ENCODE data around the gene KLHL29. TPM values are rescaled to one million over a fixed set of nuclear protein-coding genes. Genes with fewer than 3 reads are reported as not detected.

The KLHL29 gene
- total and polyA plus RNA-seq, 4 experiments from 2014 or later: 0.24 to 2.4 (median 1.9) TPM; not detected in 1

- Histone ChIP-seq H3K27ac (ENCODE audit: low read depth, low read length) (no peak overlapping the region), H3K36me3 (ENCODE audit: insufficient read depth, low read length) (no peaks in the 10 kb centered on the region), H3K4me1 (ENCODE audit: insufficient read depth, low read length) (no peaks in the 10 kb centered on the region), H3K27me3 (ENCODE audit: insufficient read depth, low read length) (no peaks in the 10 kb centered on the region), H3K9me3 (ENCODE audit: control insufficient read depth in 1 of 2, low read length in 2 of 2) (no peaks in the 10 kb centered on the region), H3K4me3 (ENCODE audit: low read length in 2 of 2) (no peak overlapping the region)
- POLR2A ChIA-PET (ENCODE audit: partially characterized antibody): no interaction called here
- DNase-seq: no peak
- peaks cover 1 to 3% of the 10 kb centered on the region in 2 donors for H3K27me3 Mint-ChIP-seq
- no peaks in the 10 kb centered on the region for H3K36me3 Mint-ChIP-seq
- H3K4me1 Mint-ChIP-seq: peaks cover 0 to 2% (median 0%) of the 10 kb centered on the region in 4 donors
- intact Hi-C loops (cut with micrococcal nuclease): no loop called here
- CTCF ChIA-PET (ENCODE audit: partially characterized antibody): no interaction called here
- no peaks in the 10 kb centered on the region for H3K9me3 Mint-ChIP-seq
- no peak overlapping the region for H3K27ac Mint-ChIP-seq
- no peak overlapping the region for H3K4me3 Mint-ChIP-seq
These were observed 271.1 kb downstream of the KLHL29 start for GRCh38 chr2:23655934-23656596.

GRCh38 chr2:23656597-23656973 is 271.6 kb downstream of the KLHL29 start:
- Mint-ChIP-seq H3K27me3 (peaks cover 1 to 3% of the 10 kb centered on the region in 2 donors), H3K4me1 (peaks cover 0 to 2% (median 0%) of the 10 kb centered on the region in 4 donors)

GRCh38 chr2:23657371-23657770 is 272.4 kb downstream of the KLHL29 start:
- no peak overlapping the region for H3K4me3 ChIP-seq (ENCODE audit: low read length in 2 of 2)
- intact Hi-C loops (cut with micrococcal nuclease): no loop called here
- Mint-ChIP-seq H3K4me1 (peaks cover 0 to 3% (median 0%) of the 10 kb centered on the region in 4 donors), H3K4me3 (no peak overlapping the region), H3K9me3 (no peaks in the 10 kb centered on the region), H3K27me3 (peaks cover 5 to 7% of the 10 kb centered on the region in 2 donors), H3K36me3 (no peaks in the 10 kb centered on the region), H3K27ac (no peak overlapping the region)
- H3K27me3 ChIP-seq (ENCODE audit: insufficient read depth, low read length): no peaks in the 10 kb centered on the region
- H3K4me1 ChIP-seq (ENCODE audit: insufficient read depth, low read length): no peaks in the 10 kb centered on the region
- H3K36me3 ChIP-seq (ENCODE audit: insufficient read depth, low read length): no peaks in the 10 kb centered on the region
- CTCF ChIA-PET (ENCODE audit: partially characterized antibody): no interaction called here
- no peaks in the 10 kb centered on the region for H3K9me3 ChIP-seq (ENCODE audit: control insufficient read depth in 1 of 2, low read length in 2 of 2)
- POLR2A ChIA-PET (ENCODE audit: partially characterized antibody): no interaction called here
- no peak for DNase-seq
- no peak overlapping the region for H3K27ac ChIP-seq (ENCODE audit: low read depth, low read length)

More at GRCh38 chr2:23656597-23656973, 271.6 kb downstream of the KLHL29 start:
- no peaks in the 10 kb centered on the region for H3K36me3 ChIP-seq (ENCODE audit: insufficient read depth, low read length)
- ChIA-PET CTCF (ENCODE audit: partially characterized antibody) (no interaction called here), POLR2A (ENCODE audit: partially characterized antibody) (no interaction called here)
- Mint-ChIP-seq H3K9me3 (no peaks in the 10 kb centered on the region), H3K27ac (no peak overlapping the region), H3K4me3 (no peak overlapping the region), H3K36me3 (no peaks in the 10 kb centered on the region)
- no peaks in the 10 kb centered on the region for H3K27me3 ChIP-seq (ENCODE audit: insufficient read depth, low read length)
- H3K9me3 ChIP-seq (ENCODE audit: control insufficient read depth in 1 of 2, low read length in 2 of 2): no peaks in the 10 kb centered on the region
- intact Hi-C loops (cut with micrococcal nuclease): no loop called here
- H3K4me3 ChIP-seq (ENCODE audit: low read length in 2 of 2): no peak overlapping the region
- H3K4me1 ChIP-seq (ENCODE audit: insufficient read depth, low read length): no peaks in the 10 kb centered on the region
- H3K27ac ChIP-seq (ENCODE audit: low read depth, low read length): no peak overlapping the region
- no peak for DNase-seq

- POLR2A ChIA-PET (ENCODE audit: partially characterized antibody): no interaction called here
These were observed 273.0 kb downstream of the KLHL29 start for GRCh38 chr2:23657934-23658333.

GRCh38 chr2:23658466-23658942 is 273.5 kb downstream of the KLHL29 start:
- Histone ChIP-seq H3K27ac (ENCODE audit: low read depth, low read length) (no peak overlapping the region), H3K36me3 (ENCODE audit: insufficient read depth, low read length) (no peaks in the 10 kb centered on the region), H3K27me3 (ENCODE audit: insufficient read depth, low read length) (no peaks in the 10 kb centered on the region), H3K4me1 (ENCODE audit: insufficient read depth, low read length) (no peaks in the 10 kb centered on the region), H3K9me3 (ENCODE audit: control insufficient read depth in 1 of 2, low read length in 2 of 2) (no peaks in the 10 kb centered on the region), H3K4me3 (ENCODE audit: low read length in 2 of 2) (no peak overlapping the region)
- Mint-ChIP-seq H3K27me3 (peaks cover 5 to 7% of the 10 kb centered on the region in 2 donors), H3K27ac (no peak overlapping the region), H3K9me3 (no peaks in the 10 kb centered on the region), H3K4me3 (no peak overlapping the region), H3K36me3 (no peaks in the 10 kb centered on the region), H3K4me1 (peaks cover 0 to 5% (median 0%) of the 10 kb centered on the region in 4 donors)
- ChIA-PET CTCF (ENCODE audit: partially characterized antibody) (no interaction called here), POLR2A (ENCODE audit: partially characterized antibody) (no interaction called here)
- no peak for DNase-seq
- intact Hi-C loops (cut with micrococcal nuclease): no loop called here

More at GRCh38 chr2:23657934-23658333, 273.0 kb downstream of the KLHL29 start:
- Mint-ChIP-seq H3K27ac (no peak overlapping the region), H3K27me3 (peaks cover 5 to 7% of the 10 kb centered on the region in 2 donors), H3K4me1 (peaks cover 0 to 3% (median 0%) of the 10 kb centered on the region in 4 donors), H3K9me3 (no peaks in the 10 kb centered on the region), H3K36me3 (no peaks in the 10 kb centered on the region), H3K4me3 (no peak overlapping the region)
- H3K4me3 ChIP-seq (ENCODE audit: low read length in 2 of 2): no peak overlapping the region
- CTCF ChIA-PET (ENCODE audit: partially characterized antibody): no interaction called here
- intact Hi-C loops (cut with micrococcal nuclease): no loop called here
- DNase-seq: no peak
- H3K9me3 ChIP-seq (ENCODE audit: control insufficient read depth in 1 of 2, low read length in 2 of 2): no peaks in the 10 kb centered on the region
- H3K36me3 ChIP-seq (ENCODE audit: insufficient read depth, low read length): no peaks in the 10 kb centered on the region
- no peaks in the 10 kb centered on the region for H3K27me3 ChIP-seq (ENCODE audit: insufficient read depth, low read length)
- no peak overlapping the region for H3K27ac ChIP-seq (ENCODE audit: low read depth, low read length)
- H3K4me1 ChIP-seq (ENCODE audit: insufficient read depth, low read length): no peaks in the 10 kb centered on the region

GRCh38 chr2:23659328-23659727 is 274.3 kb downstream of the KLHL29 start:
- no peak for DNase-seq
- CTCF ChIA-PET (ENCODE audit: partially characterized antibody): no interaction called here
- POLR2A ChIA-PET (ENCODE audit: partially characterized antibody): no interaction called here
- Mint-ChIP-seq H3K4me3 (no peak overlapping the region), H3K27me3 (peaks cover 6 to 7% of the 10 kb centered on the region in 2 donors), H3K9me3 (no peaks in the 10 kb centered on the region), H3K27ac (no peak overlapping the region), H3K36me3 (no peaks in the 10 kb centered on the region), H3K4me1 (peaks cover 0 to 5% (median 0%) of the 10 kb centered on the region in 4 donors)
- H3K27ac ChIP-seq (ENCODE audit: low read depth, low read length): no peak overlapping the region
- H3K9me3 ChIP-seq (ENCODE audit: control insufficient read depth in 1 of 2, low read length in 2 of 2): no peaks in the 10 kb centered on the region
- no peak overlapping the region for H3K4me3 ChIP-seq (ENCODE audit: low read length in 2 of 2)
- H3K36me3 ChIP-seq (ENCODE audit: insufficient read depth, low read length): no peaks in the 10 kb centered on the region
- H3K27me3 ChIP-seq (ENCODE audit: insufficient read depth, low read length): no peaks in the 10 kb centered on the region
- H3K4me1 ChIP-seq (ENCODE audit: insufficient read depth, low read length): no peaks in the 10 kb centered on the region
- intact Hi-C loops (cut with micrococcal nuclease): no loop called here

- Histone ChIP-seq H3K9me3 (ENCODE audit: control insufficient read depth in 1 of 2, low read length in 2 of 2) (no peaks in the 10 kb centered on the region), H3K4me1 (ENCODE audit: insufficient read depth, low read length) (no peaks in the 10 kb centered on the region), H3K27me3 (ENCODE audit: insufficient read depth, low read length) (no peaks in the 10 kb centered on the region), H3K4me3 (ENCODE audit: low read length in 2 of 2) (no peak overlapping the region), H3K27ac (ENCODE audit: low read depth, low read length) (no peak overlapping the region), H3K36me3 (ENCODE audit: insufficient read depth, low read length) (no peaks in the 10 kb centered on the region)
- CTCF ChIA-PET (ENCODE audit: partially characterized antibody): no interaction called here
- Mint-ChIP-seq H3K27me3 (peaks cover 7 to 9% of the 10 kb centered on the region in 2 donors), H3K9me3 (no peaks in the 10 kb centered on the region), H3K27ac (peak overlapping the region in 1 of 7 donors; percentile 62), H3K36me3 (no peaks in the 10 kb centered on the region), H3K4me3 (no peak overlapping the region), H3K4me1 (peaks cover 0 to 5% (median 0%) of the 10 kb centered on the region in 4 donors)
- intact Hi-C loops (cut with micrococcal nuclease): no loop called here
- POLR2A ChIA-PET (ENCODE audit: partially characterized antibody): no interaction called here
- DNase-seq: no peak
These were observed 274.8 kb downstream of the KLHL29 start for GRCh38 chr2:23659773-23660172.

All from CD4-positive, alpha-beta memory T cell (primary cell).